Measurements from ENCODE around the gene HLA-DMB.
A peak's percentile ranks its signal among the peaks of the same experiment; 100 is the strongest.

The HLA-DMB gene

GRCh38 chr6:32936239-32937152 is 4.3 kb downstream of the HLA-DMB start:
- DNase-seq = no peak
- in situ Hi-C loops (cut with HindIII; ENCODE audit: low pct_ligation_motif_present, low pct_unique_long_range_greater_than_20kb, low sequenced_read_pairs) = no loop called here

- in situ Hi-C loops (cut with HindIII; ENCODE audit: low pct_ligation_motif_present, low pct_unique_long_range_greater_than_20kb, low sequenced_read_pairs) = no loop called here
- DNase-seq = no peak
Observed at GRCh38 chr6:32935551-32936238, 5.1 kb downstream of the HLA-DMB start.

- in situ Hi-C loops (cut with HindIII; ENCODE audit: low pct_ligation_motif_present, low pct_unique_long_range_greater_than_20kb, low sequenced_read_pairs) = no loop called here
- DNase-seq = peak; percentile 60
Observed at GRCh38 chr6:32933661-32934085, 7.2 kb downstream of the HLA-DMB start.

- DNase-seq = no peak
- in situ Hi-C loops (cut with HindIII; ENCODE audit: low pct_ligation_motif_present, low pct_unique_long_range_greater_than_20kb, low sequenced_read_pairs) = no loop called here
Observed at GRCh38 chr6:32932132-32932868, 8.5 kb downstream of the HLA-DMB start.

GRCh38 chr6:32931211-32931610 is 9.6 kb downstream of the HLA-DMB start:
- DNase-seq = no peak
- in situ Hi-C loops (cut with HindIII; ENCODE audit: low pct_ligation_motif_present, low pct_unique_long_range_greater_than_20kb, low sequenced_read_pairs) = no loop called here

GRCh38 chr6:32922083-32922482 is 18.7 kb downstream of the HLA-DMB start:
- in situ Hi-C loops (cut with HindIII; ENCODE audit: low pct_ligation_motif_present, low pct_unique_long_range_greater_than_20kb, low sequenced_read_pairs) = no loop called here
- DNase-seq = no peak

- in situ Hi-C loops (cut with HindIII; ENCODE audit: low pct_ligation_motif_present, low pct_unique_long_range_greater_than_20kb, low sequenced_read_pairs) = no loop called here
Observed at GRCh38 chr6:32920715-32921114, 20.1 kb downstream of the HLA-DMB start.

GRCh38 chr6:32912951-32913350 is 27.9 kb downstream of the HLA-DMB start:
- in situ Hi-C loops (cut with HindIII; ENCODE audit: low pct_ligation_motif_present, low pct_unique_long_range_greater_than_20kb, low sequenced_read_pairs) = no loop called here
- DNase-seq = no peak

More at GRCh38 chr6:32920715-32921114, 20.1 kb downstream of the HLA-DMB start:
- peak; percentile 24 for DNase-seq

- in situ Hi-C loops (cut with HindIII; ENCODE audit: low pct_ligation_motif_present, low pct_unique_long_range_greater_than_20kb, low sequenced_read_pairs) = no loop called here
- DNase-seq = peak; percentile 38
Observed at GRCh38 chr6:32908897-32909296, 31.9 kb downstream of the HLA-DMB start.

GRCh38 chr6:32906539-32906938 is 34.3 kb downstream of the HLA-DMB start:
- in situ Hi-C loops (cut with HindIII; ENCODE audit: low pct_ligation_motif_present, low pct_unique_long_range_greater_than_20kb, low sequenced_read_pairs) = no loop called here
- DNase-seq = peak; percentile 84

- no peak for DNase-seq
- in situ Hi-C loops (cut with HindIII; ENCODE audit: low pct_ligation_motif_present, low pct_unique_long_range_greater_than_20kb, low sequenced_read_pairs) = no loop called here
Observed at GRCh38 chr6:32905078-32905477, 35.8 kb downstream of the HLA-DMB start.

GRCh38 chr6:32903952-32904351 is 36.9 kb downstream of the HLA-DMB start:
- in situ Hi-C loops (cut with HindIII; ENCODE audit: low pct_ligation_motif_present, low pct_unique_long_range_greater_than_20kb, low sequenced_read_pairs) = no loop called here
- DNase-seq = no peak

- in situ Hi-C loops (cut with HindIII; ENCODE audit: low pct_ligation_motif_present, low pct_unique_long_range_greater_than_20kb, low sequenced_read_pairs) = no loop called here
- DNase-seq = no peak
Observed at GRCh38 chr6:32895006-32895345, 45.9 kb downstream of the HLA-DMB start.

- DNase-seq = peak; percentile 90
- in situ Hi-C loops (cut with HindIII; ENCODE audit: low pct_ligation_motif_present, low pct_unique_long_range_greater_than_20kb, low sequenced_read_pairs) = no loop called here
Observed at GRCh38 chr6:32894085-32895005, 46.5 kb downstream of the HLA-DMB start.

GRCh38 chr6:32890831-32891230 is 50.0 kb downstream of the HLA-DMB start:
- in situ Hi-C loops (cut with HindIII; ENCODE audit: low pct_ligation_motif_present, low pct_unique_long_range_greater_than_20kb, low sequenced_read_pairs) = no loop called here
- no peak for DNase-seq

- no peak for DNase-seq
- in situ Hi-C loops (cut with HindIII; ENCODE audit: low pct_ligation_motif_present, low pct_unique_long_range_greater_than_20kb, low sequenced_read_pairs) = no loop called here
Observed at GRCh38 chr6:32889533-32889932, 51.3 kb downstream of the HLA-DMB start.

- no peak for DNase-seq
- in situ Hi-C loops (cut with HindIII; ENCODE audit: low pct_ligation_motif_present, low pct_unique_long_range_greater_than_20kb, low sequenced_read_pairs) = no loop called here
Observed at GRCh38 chr6:32888576-32888975, 52.3 kb downstream of the HLA-DMB start.

- no peak for DNase-seq
- in situ Hi-C loops (cut with HindIII; ENCODE audit: low pct_ligation_motif_present, low pct_unique_long_range_greater_than_20kb, low sequenced_read_pairs) = no loop called here
Observed at GRCh38 chr6:32887616-32888015, 53.2 kb downstream of the HLA-DMB start.

All from ACHN (cell line).